ENCODE results near the gene SHCBP1L. TPM values are rescaled to one million over a fixed set of nuclear protein-coding genes. Genes with fewer than 3 reads are reported as not detected.

Gene SHCBP1L
- total and polyA plus RNA-seq, 7 donors: not detected

DNA sequence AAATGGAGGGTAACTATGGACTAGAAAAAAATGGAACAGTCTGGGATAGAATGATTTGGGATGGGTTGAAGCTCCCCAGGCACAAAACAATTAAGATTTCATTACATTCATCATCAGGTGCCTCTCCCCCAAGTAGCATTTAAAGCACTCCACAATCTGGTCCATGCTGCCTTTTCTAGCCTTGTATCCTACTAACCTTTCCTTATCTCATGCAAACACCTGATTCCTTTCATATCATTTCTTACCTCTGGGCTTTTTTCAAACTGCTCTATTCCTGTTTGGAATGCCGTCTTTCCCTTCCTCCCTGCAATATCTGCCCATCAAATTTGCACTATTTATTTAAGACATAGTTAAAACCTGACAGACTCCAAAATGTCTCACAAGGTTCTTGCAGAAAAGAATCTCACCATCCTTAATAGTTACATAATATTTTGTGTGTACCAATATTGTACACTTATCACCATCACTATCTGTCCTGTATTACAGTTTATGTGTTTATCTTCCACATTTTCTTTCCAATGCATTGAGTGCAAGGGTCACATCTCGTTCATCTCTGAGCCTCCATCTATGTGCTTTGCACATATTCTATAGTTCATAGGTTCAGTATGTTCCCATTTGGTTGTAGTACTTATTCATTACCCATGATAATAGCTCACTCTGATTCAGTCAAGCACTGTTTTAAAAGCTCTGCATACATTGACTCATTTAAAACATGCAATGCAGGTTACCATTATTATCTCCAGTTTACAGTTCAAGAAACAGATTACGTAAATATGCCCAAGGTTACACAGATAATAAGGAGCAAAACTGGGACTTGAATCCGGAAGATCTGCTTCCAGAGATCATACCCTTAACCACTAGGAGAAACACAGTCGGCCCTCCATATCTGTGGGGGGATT is 16.1 kb upstream of the SHCBP1L start:
- 54 to 81% methylated on average over 5 of the region's 5 CpGs for WGBS, 2 donors

GRCh38 chr1:182968151-182968741 is 15.3 kb upstream of the SHCBP1L start:
- DNase-seq: no peak
- Histone ChIP-seq H3K4me1 (peaks cover 0 to 1% (median under 1%) of the 10 kb centered on the region in 4 donors), H3K9me3 (no peaks in the 10 kb centered on the region), H3K36me3 (no peaks in the 10 kb centered on the region), H3K27me3 (no peaks in the 10 kb centered on the region), H3K27ac (no peak overlapping the region), H3K4me3 (no peak overlapping the region)
- TF ChIP-seq EP300 (IDR thresholded peaks at IDR 0.05) (no peak), POLR2A (IDR thresholded peaks at IDR 0.05) (no peak), POLR2AphosphoS5 (IDR thresholded peaks at IDR 0.05) (no peak), CTCF (IDR thresholded peaks at IDR 0.05) (no peak)
- intact Hi-C loops (cut with DNase I): no loop called here
- 49 to 78% methylated on average over 4 of the region's 4 CpGs for WGBS, 2 donors

More for the DNA sequence above, 16.1 kb upstream of the SHCBP1L start:
- intact Hi-C loops (cut with DNase I): no loop called here
- no peak for TF ChIP-seq POLR2AphosphoS5 (IDR thresholded peaks at IDR 0.05)
- no peak for DNase-seq
- H3K36me3 ChIP-seq: no peaks in the 10 kb centered on the region
- no peak overlapping the region for H3K4me3 ChIP-seq
- H3K4me1 ChIP-seq: no peaks in the 10 kb centered on the region
- H3K9me3 ChIP-seq: no peaks in the 10 kb centered on the region
- H3K27ac ChIP-seq: no peak overlapping the region
- H3K27me3 ChIP-seq: no peaks in the 10 kb centered on the region

GRCh38 chr1:182965861-182966260 is 12.9 kb upstream of the SHCBP1L start:
- no peaks in the 10 kb centered on the region for H3K27me3 ChIP-seq
- no peak for DNase-seq
- no peaks in the 10 kb centered on the region for H3K9me3 ChIP-seq
- TF ChIP-seq POLR2AphosphoS5 (IDR thresholded peaks at IDR 0.05) (no peak), CTCF (IDR thresholded peaks at IDR 0.05) (no peak), POLR2A (IDR thresholded peaks at IDR 0.05) (no peak), EP300 (IDR thresholded peaks at IDR 0.05) (no peak)
- intact Hi-C loops (cut with DNase I): no loop called here
- H3K27ac ChIP-seq: no peak overlapping the region
- peaks cover 0 to 8% (median 3%) of the 10 kb centered on the region in 4 donors for H3K4me1 ChIP-seq
- no peak overlapping the region for H3K4me3 ChIP-seq
- WGBS, 2 donors: 91 to 93% methylated on average over 1 of the region's 1 CpG
- H3K36me3 ChIP-seq: no peaks in the 10 kb centered on the region

- no peaks in the 10 kb centered on the region for H3K27me3 ChIP-seq
- DNase-seq: no peak
- no peak overlapping the region for H3K27ac ChIP-seq
- WGBS, 2 donors: 88 to 94% methylated on average over 1 of the region's 1 CpG
- H3K4me3 ChIP-seq: no peak overlapping the region
- no peaks in the 10 kb centered on the region for H3K36me3 ChIP-seq
- H3K9me3 ChIP-seq: no peaks in the 10 kb centered on the region
- TF ChIP-seq CTCF (IDR thresholded peaks at IDR 0.05) (no peak), POLR2A (IDR thresholded peaks at IDR 0.05) (no peak), EP300 (IDR thresholded peaks at IDR 0.05) (no peak), POLR2AphosphoS5 (IDR thresholded peaks at IDR 0.05) (no peak)
- intact Hi-C loops (cut with DNase I): no loop called here
- H3K4me1 ChIP-seq: peaks cover 0 to 8% (median 3%) of the 10 kb centered on the region in 4 donors
These were observed 12.1 kb upstream of the SHCBP1L start for GRCh38 chr1:182965096-182965495.

GRCh38 chr1:182962554-182963115 is 9.7 kb upstream of the SHCBP1L start:
- Histone ChIP-seq H3K27me3 (no peaks in the 10 kb centered on the region), H3K4me1 (peaks cover 0 to 8% (median 3%) of the 10 kb centered on the region in 4 donors), H3K9me3 (no peaks in the 10 kb centered on the region), H3K4me3 (peak overlapping the region; percentile 13 to 26 (median 21)), H3K27ac (peak overlapping the region; percentile 62 to 74 (median 70)), H3K36me3 (no peaks in the 10 kb centered on the region)
- TF ChIP-seq POLR2A (IDR thresholded peaks at IDR 0.05) (no peak), CTCF (IDR thresholded peaks at IDR 0.05) (peak; percentile 92 to 97 (median 94)), POLR2AphosphoS5 (IDR thresholded peaks at IDR 0.05) (peak; percentile 63 to 92 (median 76))
- intact Hi-C loops (cut with DNase I): loop anchor here (2.0 to 5.0 kb wide), 6 partner anchors 60 to 580 kb away; partner anchors contain the start of gene LAMC1
- 12 to 17% methylated on average over 6 of the region's 6 CpGs for WGBS, 2 donors
- DNase-seq: peak; percentile 94

Measured in sigmoid colon (tissue), 7 donors.